HEK293T (cell line): Measurements from ENCODE around the gene NSD1.

ENCODE experiments used
- ARNT ChIP-seq: fragments of 450-650 bp; IDR thresholded peaks from 2 replicates; pipeline ENCODE4 v1.6.1; 2017; ENCODE audit warnings: mild to moderate bottlenecking
- ELF4 ChIP-seq: fragments of 450-650 bp; IDR thresholded peaks from 2 replicates; pipeline ENCODE4 v1.6.1; 2017; ENCODE audit warnings: antibody characterized with exemption
- FOXA1 ChIP-seq: fragments of 450-650 bp; IDR thresholded peaks from 2 replicates; pipeline ENCODE4 v1.6.1; 2016; ENCODE audit warnings: mild to moderate bottlenecking
- FOXK2 ChIP-seq: fragments of 450-650 bp; IDR thresholded peaks from 2 replicates; pipeline ENCODE4 v1.6.1; 2016; ENCODE audit warnings: mild to moderate bottlenecking
- FOXM1 ChIP-seq: fragments of 450-650 bp; IDR thresholded peaks from 2 replicates; pipeline ENCODE4 v1.6.1; 2017; ENCODE audit warnings: mild to moderate bottlenecking, borderline replicate concordance
- HDGF ChIP-seq: fragments of 450-650 bp; IDR thresholded peaks from 2 replicates; pipeline ENCODE4 v1.6.1; 2017; ENCODE audit warnings: antibody characterized with exemption, borderline replicate concordance
- LEF1 ChIP-seq: fragments of 450-650 bp; IDR thresholded peaks from 2 replicates; pipeline ENCODE4 v1.6.1; 2017; ENCODE audit warnings: mild to moderate bottlenecking, borderline replicate concordance
- NFRKB ChIP-seq: fragments of 450-650 bp; IDR thresholded peaks from 2 replicates; pipeline ENCODE4 v1.6.1; 2016; ENCODE audit warnings: mild to moderate bottlenecking, moderate library complexity
- SP1 ChIP-seq: fragments of 450-650 bp; IDR thresholded peaks from 2 replicates; pipeline ENCODE4 v1.6.1; 2017
- TARDBP ChIP-seq: fragments of 450-650 bp; IDR thresholded peaks from 2 replicates; pipeline ENCODE4 v1.6.1; 2016
- ZNF384 ChIP-seq: fragments of 450-650 bp; IDR thresholded peaks from 2 replicates; pipeline ENCODE4 v1.6.1; 2016
- TF ChIP-seq, protein P1 (sequence below): fragments of 450-650 bp; IDR thresholded peaks from 2 replicates; pipeline ENCODE4 v1.6.1; 2016

DNA sequence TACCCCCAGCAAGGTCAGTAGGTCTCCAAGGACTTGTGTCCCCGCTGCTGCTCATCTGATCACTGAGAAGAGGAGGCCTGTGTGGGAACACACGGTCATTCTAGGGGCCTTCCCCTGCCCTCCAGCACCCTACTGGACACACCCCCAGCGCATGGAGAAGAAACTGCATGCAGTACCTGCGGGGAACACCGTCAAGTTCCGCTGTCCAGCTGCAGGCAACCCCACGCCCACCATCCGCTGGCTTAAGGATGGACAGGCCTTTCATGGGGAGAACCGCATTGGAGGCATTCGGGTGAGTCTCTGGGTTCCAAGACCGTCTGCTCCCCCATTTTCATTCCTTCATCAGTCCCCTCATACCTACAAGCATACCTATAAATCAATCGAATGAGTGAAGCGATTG, 42.8 kb upstream of the NSD1 start:
- TF ChIP-seq ZNF384 (no peak), FOXK2 (no peak), TARDBP (no peak), LEF1 (no peak), ARNT (no peak), FOXM1 (no peak), HDGF (no peak), ELF4 (no peak), NFRKB (no peak), FOXA1 (no peak), SP1 (no peak)
- TF ChIP-seq, protein P1, sequence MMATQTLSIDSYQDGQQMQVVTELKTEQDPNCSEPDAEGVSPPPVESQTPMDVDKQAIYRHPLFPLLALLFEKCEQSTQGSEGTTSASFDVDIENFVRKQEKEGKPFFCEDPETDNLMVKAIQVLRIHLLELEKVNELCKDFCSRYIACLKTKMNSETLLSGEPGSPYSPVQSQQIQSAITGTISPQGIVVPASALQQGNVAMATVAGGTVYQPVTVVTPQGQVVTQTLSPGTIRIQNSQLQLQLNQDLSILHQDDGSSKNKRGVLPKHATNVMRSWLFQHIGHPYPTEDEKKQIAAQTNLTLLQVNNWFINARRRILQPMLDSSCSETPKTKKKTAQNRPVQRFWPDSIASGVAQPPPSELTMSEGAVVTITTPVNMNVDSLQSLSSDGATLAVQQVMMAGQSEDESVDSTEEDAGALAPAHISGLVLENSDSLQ: no peak
